ENCODE data around the gene ACSF3. TPM values are rescaled to one million over a fixed set of nuclear protein-coding genes. Genes with fewer than 3 reads are reported as not detected.

The ACSF3 gene
- polyA plus RNA-seq, 1 donor from 2014 or later, result 20.8 TPM

- Histone ChIP-seq H3K9me3 (ENCODE audit: low read length) (no peaks in the 10 kb centered on the region), H3K9me2 (ENCODE audit: insufficient read depth, low read length) (no peaks in the 10 kb centered on the region), H3K36me3 (ENCODE audit: insufficient read depth, low read length) (no peaks in the 10 kb centered on the region), H2AFZ (ENCODE audit: low read depth, low read length) (no peak overlapping the region), H3K27me3 (ENCODE audit: insufficient read depth, low read depth, low read length) (no peaks in the 10 kb centered on the region), H3K27ac (ENCODE audit: low read length) (no peak overlapping the region), H3F3A (ENCODE audit: insufficient read depth, low read length, poor library complexity, severe bottlenecking) (no peaks in the 10 kb centered on the region), H3K4me3 (ENCODE audit: low read length) (no peak overlapping the region), H3K9ac (ENCODE audit: low read length) (no peak overlapping the region), H3K4me2 (ENCODE audit: low read length) (no peak overlapping the region), H4K20me1 (ENCODE audit: insufficient read depth) (no peaks in the 10 kb centered on the region), H3K79me2 (replicated peaks; ENCODE audit: insufficient read depth, low read length) (peaks cover 3% of the 10 kb centered on the region)
- TF ChIP-seq SMC3 (conservative IDR thresholded peaks at IDR 0.05; ENCODE audit: poor library complexity) (no peak), REST (IDR thresholded peaks at IDR 0.05; ENCODE audit: borderline replicate concordance) (no peak), CTCF (IDR thresholded peaks at IDR 0.05; ENCODE audit: poor library complexity, severe bottlenecking) (no peak), POLR2AphosphoS5 (IDR thresholded peaks at IDR 0.05) (no peak), RAD21 (conservative IDR thresholded peaks at IDR 0.05) (no peak), MXI1 (conservative IDR thresholded peaks at IDR 0.05; ENCODE audit: poor library complexity, severe bottlenecking) (no peak), TAF1 (IDR thresholded peaks at IDR 0.05; ENCODE audit: low read depth) (no peak), EZH2 (IDR thresholded peaks at IDR 0.05; ENCODE audit: borderline replicate concordance, insufficient read depth, low read length, poor library complexity, severe bottlenecking) (no peak), EP300 (conservative IDR thresholded peaks at IDR 0.05; ENCODE audit: poor library complexity, severe bottlenecking) (no peak)
These were observed 12.0 kb downstream of the ACSF3 start for GRCh38 chr16:89105599-89106151.

GRCh38 chr16:89106533-89107202 is 13.0 kb downstream of the ACSF3 start:
- Histone ChIP-seq H3K4me3 (ENCODE audit: low read length) (no peak overlapping the region), H3K9me3 (ENCODE audit: low read length) (no peaks in the 10 kb centered on the region), H2AFZ (ENCODE audit: low read depth, low read length) (no peak overlapping the region), H3K27me3 (ENCODE audit: insufficient read depth, low read depth, low read length) (no peaks in the 10 kb centered on the region), H4K20me1 (ENCODE audit: insufficient read depth) (no peaks in the 10 kb centered on the region), H3K9ac (ENCODE audit: low read length) (no peak overlapping the region), H3K79me2 (replicated peaks; ENCODE audit: insufficient read depth, low read length) (peaks cover 3% of the 10 kb centered on the region), H3K4me2 (ENCODE audit: low read length) (no peak overlapping the region), H3K9me2 (ENCODE audit: insufficient read depth, low read length) (no peaks in the 10 kb centered on the region), H3K27ac (ENCODE audit: low read length) (no peak overlapping the region), H3K36me3 (ENCODE audit: insufficient read depth, low read length) (no peaks in the 10 kb centered on the region), H3F3A (ENCODE audit: insufficient read depth, low read length, poor library complexity, severe bottlenecking) (no peaks in the 10 kb centered on the region)
- TF ChIP-seq EP300 (conservative IDR thresholded peaks at IDR 0.05; ENCODE audit: poor library complexity, severe bottlenecking) (no peak), EZH2 (IDR thresholded peaks at IDR 0.05; ENCODE audit: borderline replicate concordance, insufficient read depth, low read length, poor library complexity, severe bottlenecking) (no peak)

All from neural cell (in vitro differentiated cells).